GM21381 (cell line): ENCODE data around the gene SPG11.
"Not testable (repeated sequence)": the region's sequence is repeated elsewhere in the genome, so short reads cannot be mapped to it uniquely, and the experiment has no call there.

ENCODE experiments used
- ATAC-seq: cut with Tn5 transposase; IDR thresholded peaks from one replicate; pipeline ENCODE4 v1.9.1; 2021; ENCODE audit warnings: mild to moderate bottlenecking, moderate library complexity; ENCODE audit not compliant: unreplicated experiment

SPG11 gene

GRCh38 chr15:44565387-44566154 lies 97.9 kb downstream of the SPG11 start:
- ATAC-seq = no peak

GRCh38 chr15:44560926-44561325 lies 102.5 kb downstream of the SPG11 start:
- ATAC-seq = not testable (repeated sequence)

GRCh38 chr15:44554934-44555723 lies 108.3 kb downstream of the SPG11 start:
- ATAC-seq = no peak

- no peak for ATAC-seq
Measured at GRCh38 chr15:44550734-44551133, 112.7 kb downstream of the SPG11 start.

GRCh38 chr15:44550256-44550655 lies 113.2 kb downstream of the SPG11 start:
- no peak for ATAC-seq

GRCh38 chr15:44549152-44549551 lies 114.3 kb downstream of the SPG11 start:
- not testable (repeated sequence) for ATAC-seq

- ATAC-seq = peak; percentile 79
Measured at GRCh38 chr15:44545913-44546802, 117.3 kb downstream of the SPG11 start.

- ATAC-seq = not testable (repeated sequence)
Measured at GRCh38 chr15:44544745-44545144, 118.7 kb downstream of the SPG11 start.

- ATAC-seq = no peak
Measured at GRCh38 chr15:44542596-44542995, 120.9 kb downstream of the SPG11 start.

GRCh38 chr15:44541282-44541958 lies 122.0 kb downstream of the SPG11 start:
- no peak for ATAC-seq

- ATAC-seq = no peak
Measured at GRCh38 chr15:44537735-44538240, 125.7 kb downstream of the SPG11 start.

- peak; percentile 84 for ATAC-seq
Measured at GRCh38 chr15:44536962-44537734, 126.3 kb downstream of the SPG11 start, which contains the start of gene EIF3J. Gene EIF3J (plus strand): TSS chr15:44537147. CDS start chr15:44537195, 48 bp downstream.

GRCh38 chr15:44536302-44536961 lies 127.0 kb downstream of the SPG11 start:
- ATAC-seq = peak; percentile 57

GRCh38 chr15:44535523-44536301 lies 127.8 kb downstream of the SPG11 start:
- ATAC-seq = no peak

- ATAC-seq = no peak
Measured at GRCh38 chr15:44535092-44535491, 128.4 kb downstream of the SPG11 start.

- ATAC-seq = no peak
Measured at GRCh38 chr15:44532689-44533088, 130.8 kb downstream of the SPG11 start.

- not testable (repeated sequence) for ATAC-seq
Measured at GRCh38 chr15:44532275-44532674, 131.2 kb downstream of the SPG11 start.

GRCh38 chr15:44530653-44531052 lies 132.8 kb downstream of the SPG11 start:
- no peak for ATAC-seq
